Neural cell (in vitro differentiated cells): ENCODE data around the gene SH3PXD2A.

Experiments used
- EP300 ChIP-seq: fragments of 450-650 bp; conservative IDR thresholded peaks from 2 replicates; pipeline ENCODE4 v1.6.1; 2014; ENCODE audit warnings: antibody characterized with exemption, mild to moderate bottlenecking, moderate library complexity; ENCODE audit not compliant: poor library complexity, severe bottlenecking
- EZH2 ChIP-seq: fragments of 200-600, 300-800 bp; shearing (Covaris generic), sonication (generic); IDR thresholded peaks from 2 replicates; pipeline ENCODE4 v1.6.1; 2014; ENCODE audit warnings: antibody characterized with exemption, low read length, borderline replicate concordance, mild to moderate bottlenecking; ENCODE audit not compliant: insufficient read depth, poor library complexity, severe bottlenecking
- SMC3 ChIP-seq: fragments of 450-650 bp; conservative IDR thresholded peaks from 2 replicates; pipeline ENCODE4 v1.6.1; 2014; ENCODE audit warnings: antibody characterized with exemption, mild to moderate bottlenecking, moderate library complexity; ENCODE audit not compliant: poor library complexity
- TAF1 ChIP-seq: IDR thresholded peaks from 2 replicates; pipeline ENCODE4 v1.6.1; 2012; ENCODE audit warnings: low read depth
- TF ChIP-seq, protein P1 (sequence below): fragments of 450-650 bp; IDR thresholded peaks from 2 replicates; pipeline ENCODE4 v1.5.1; 2014; ENCODE audit warnings: antibody characterized with exemption, mild to moderate bottlenecking, moderate library complexity; ENCODE audit not compliant: poor library complexity, severe bottlenecking
- TF ChIP-seq, protein P2 (sequence below): IDR thresholded peaks from 2 replicates; pipeline ENCODE4 v1.6.1; 2012; ENCODE audit warnings: borderline replicate concordance

DNA sequence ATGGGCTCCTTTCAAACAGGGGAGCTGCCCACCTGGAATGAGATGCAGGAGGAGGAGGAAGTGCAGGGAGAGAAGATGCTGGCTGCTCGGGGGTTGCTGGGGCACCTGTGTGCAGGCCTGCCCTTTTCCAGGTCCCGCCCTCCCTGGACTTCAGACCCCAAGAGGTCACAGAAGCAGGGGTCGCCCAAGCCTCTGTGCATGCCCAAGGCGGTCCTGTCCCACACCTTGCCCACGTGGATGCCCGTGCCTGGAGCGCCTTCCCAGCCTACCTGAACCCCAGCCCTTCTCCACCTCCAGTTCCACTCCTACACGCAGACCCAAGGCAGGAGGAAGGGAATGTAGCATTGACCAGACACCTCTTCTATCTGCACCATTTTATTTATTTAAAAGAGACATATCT, 71.3 kb downstream of the SH3PXD2A start:
- TF ChIP-seq, protein P1, sequence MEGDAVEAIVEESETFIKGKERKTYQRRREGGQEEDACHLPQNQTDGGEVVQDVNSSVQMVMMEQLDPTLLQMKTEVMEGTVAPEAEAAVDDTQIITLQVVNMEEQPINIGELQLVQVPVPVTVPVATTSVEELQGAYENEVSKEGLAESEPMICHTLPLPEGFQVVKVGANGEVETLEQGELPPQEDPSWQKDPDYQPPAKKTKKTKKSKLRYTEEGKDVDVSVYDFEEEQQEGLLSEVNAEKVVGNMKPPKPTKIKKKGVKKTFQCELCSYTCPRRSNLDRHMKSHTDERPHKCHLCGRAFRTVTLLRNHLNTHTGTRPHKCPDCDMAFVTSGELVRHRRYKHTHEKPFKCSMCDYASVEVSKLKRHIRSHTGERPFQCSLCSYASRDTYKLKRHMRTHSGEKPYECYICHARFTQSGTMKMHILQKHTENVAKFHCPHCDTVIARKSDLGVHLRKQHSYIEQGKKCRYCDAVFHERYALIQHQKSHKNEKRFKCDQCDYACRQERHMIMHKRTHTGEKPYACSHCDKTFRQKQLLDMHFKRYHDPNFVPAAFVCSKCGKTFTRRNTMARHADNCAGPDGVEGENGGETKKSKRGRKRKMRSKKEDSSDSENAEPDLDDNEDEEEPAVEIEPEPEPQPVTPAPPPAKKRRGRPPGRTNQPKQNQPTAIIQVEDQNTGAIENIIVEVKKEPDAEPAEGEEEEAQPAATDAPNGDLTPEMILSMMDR: no peak
- TF ChIP-seq SMC3 (no peak), TAF1 (no peak), EZH2 (no peak), EP300 (no peak)
- TF ChIP-seq, protein P2, sequence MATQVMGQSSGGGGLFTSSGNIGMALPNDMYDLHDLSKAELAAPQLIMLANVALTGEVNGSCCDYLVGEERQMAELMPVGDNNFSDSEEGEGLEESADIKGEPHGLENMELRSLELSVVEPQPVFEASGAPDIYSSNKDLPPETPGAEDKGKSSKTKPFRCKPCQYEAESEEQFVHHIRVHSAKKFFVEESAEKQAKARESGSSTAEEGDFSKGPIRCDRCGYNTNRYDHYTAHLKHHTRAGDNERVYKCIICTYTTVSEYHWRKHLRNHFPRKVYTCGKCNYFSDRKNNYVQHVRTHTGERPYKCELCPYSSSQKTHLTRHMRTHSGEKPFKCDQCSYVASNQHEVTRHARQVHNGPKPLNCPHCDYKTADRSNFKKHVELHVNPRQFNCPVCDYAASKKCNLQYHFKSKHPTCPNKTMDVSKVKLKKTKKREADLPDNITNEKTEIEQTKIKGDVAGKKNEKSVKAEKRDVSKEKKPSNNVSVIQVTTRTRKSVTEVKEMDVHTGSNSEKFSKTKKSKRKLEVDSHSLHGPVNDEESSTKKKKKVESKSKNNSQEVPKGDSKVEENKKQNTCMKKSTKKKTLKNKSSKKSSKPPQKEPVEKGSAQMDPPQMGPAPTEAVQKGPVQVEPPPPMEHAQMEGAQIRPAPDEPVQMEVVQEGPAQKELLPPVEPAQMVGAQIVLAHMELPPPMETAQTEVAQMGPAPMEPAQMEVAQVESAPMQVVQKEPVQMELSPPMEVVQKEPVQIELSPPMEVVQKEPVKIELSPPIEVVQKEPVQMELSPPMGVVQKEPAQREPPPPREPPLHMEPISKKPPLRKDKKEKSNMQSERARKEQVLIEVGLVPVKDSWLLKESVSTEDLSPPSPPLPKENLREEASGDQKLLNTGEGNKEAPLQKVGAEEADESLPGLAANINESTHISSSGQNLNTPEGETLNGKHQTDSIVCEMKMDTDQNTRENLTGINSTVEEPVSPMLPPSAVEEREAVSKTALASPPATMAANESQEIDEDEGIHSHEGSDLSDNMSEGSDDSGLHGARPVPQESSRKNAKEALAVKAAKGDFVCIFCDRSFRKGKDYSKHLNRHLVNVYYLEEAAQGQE: no peak
